SK-N-SH (cell line): ENCODE measurements around the gene CACNB3. TPM values are rescaled to one million over a fixed set of nuclear protein-coding genes. Genes with fewer than 3 reads are reported as not detected.
A peak's percentile ranks its signal among the peaks of the same experiment; 100 is the strongest.

Experiments used
- CTCF ChIA-PET: fragments of 300-600, 350-600 bp; formaldehyde crosslinking; extraction: SDS; loops from one replicate; lab custom pipeline; 2021; lab: Yijun Ruan, JAX
- POLR2A ChIA-PET: fragments of 350-600 bp; sonication (Branson Sonifier 250); formaldehyde crosslinking; extraction: SDS; loops from one replicate; lab custom pipeline; 2020; ENCODE audit warnings: antibody characterized with exemption, inconsistent platforms; lab: Yijun Ruan, JAX
- DNase-seq: peaks from one replicate; pipeline ENCODE4 v3.0.0; 2012
- H2AFZ ChIP-seq: fragments of 200-600 bp; sonication (generic); 2 replicates; pipeline ENCODE4 v1.8.1; 2016; ENCODE audit warnings: antibody characterized with exemption, mild to moderate bottlenecking, low read depth
- H3F3A ChIP-seq: fragments of 200-600 bp; sonication (generic); replicated peaks from 2 replicates; pipeline ENCODE3; 2016; ENCODE audit warnings: antibody characterized with exemption, mild to moderate bottlenecking; ENCODE audit not compliant: insufficient read depth
- H3K27ac ChIP-seq, 2 experiments: fragments of 200-500 bp in 1 of 2; fragments of 200-600 bp in 1 of 2; sonication (Bioruptor generic) in 1 of 2; sonication (generic), shearing (Covaris generic) in 1 of 2; 2 replicates each; pipeline versions ENCODE4 v1.5.1 to v1.6.1; 2014 to 2016; ENCODE audit warnings: low read depth in 2 of 2, inconsistent platforms in 1 of 2, low read length in 1 of 2, mild to moderate bottlenecking in 1 of 2, mixed read lengths in 1 of 2
- H3K27me3 ChIP-seq: fragments of 200-600 bp; sonication (generic), shearing (Covaris generic); 2 replicates; pipeline ENCODE4 v1.6.1; 2016; ENCODE audit warnings: mixed run types; ENCODE audit not compliant: insufficient read depth
- H3K36me3 ChIP-seq, 2 experiments: fragments of 200-500 bp in 1 of 2; fragments of 200-600 bp in 1 of 2; sonication (Bioruptor generic) in 1 of 2; sonication (generic) in 1 of 2; replicated peaks in 1 of 2; 2 replicates each; pipeline versions ENCODE3 to v1.5.1; 2014 to 2016; ENCODE audit warnings: low read length in 1 of 2, mild to moderate bottlenecking in 1 of 2; ENCODE audit not compliant: insufficient read depth in 2 of 2, control insufficient read depth in 1 of 2
- H3K4me1 ChIP-seq, 2 experiments: fragments of 200-500 bp in 1 of 2; fragments of 200-600 bp in 1 of 2; sonication (Bioruptor generic) in 1 of 2; sonication (generic), shearing (Covaris generic) in 1 of 2; 2 replicates each; pipeline versions ENCODE4 v1.5.1 to v1.6.1; 2014 to 2016; ENCODE audit warnings: low read depth in 1 of 2, low read length in 1 of 2, mixed run types in 1 of 2; ENCODE audit not compliant: insufficient read depth in 2 of 2, control insufficient read depth in 1 of 2
- H3K4me2 ChIP-seq: fragments of 200-600 bp; sonication (generic), shearing (Covaris generic); 2 replicates; pipeline ENCODE4 v1.6.1; 2017; ENCODE audit warnings: mixed run types
- H3K4me3 ChIP-seq, 2 experiments: fragments of 200-500 bp in 1 of 2; fragments of 200-600 bp in 1 of 2; sonication (Bioruptor generic) in 1 of 2; sonication (generic), shearing (Covaris generic) in 1 of 2; 2 replicates each; pipeline versions ENCODE4 v1.5.1 to v1.8.1; 2014 to 2016; ENCODE audit warnings: low read depth in 2 of 2, inconsistent platforms in 1 of 2, low read length in 1 of 2, mild to moderate bottlenecking in 1 of 2, mixed read lengths in 1 of 2, moderate library complexity in 1 of 2
- H3K79me2 ChIP-seq: fragments of 200-600 bp; sonication (generic); 2 replicates; pipeline ENCODE4 v1.8.1; 2017; ENCODE audit warnings: mild to moderate bottlenecking; ENCODE audit not compliant: insufficient read depth
- H3K9ac ChIP-seq: fragments of 200-600 bp; sonication (generic); 2 replicates; pipeline ENCODE4 v1.6.1; 2017; ENCODE audit warnings: mixed run types
- H3K9me2 ChIP-seq: fragments of 200-600 bp; sonication (generic); 2 replicates; pipeline ENCODE4 v1.6.1; 2017; ENCODE audit warnings: mixed run types
- H3K9me3 ChIP-seq: fragments of 200-600 bp; sonication (generic); 2 replicates; pipeline ENCODE4 v1.6.1; 2017; ENCODE audit warnings: mixed run types, mild to moderate bottlenecking, moderate library complexity
- H4K20me1 ChIP-seq: fragments of 200-600 bp; sonication (generic); 2 replicates; pipeline ENCODE4 v1.6.1; 2017; ENCODE audit warnings: mild to moderate bottlenecking, mixed run types; ENCODE audit not compliant: insufficient read depth
- CHD2 ChIP-seq: fragments of 150-350 bp; IDR thresholded peaks from 2 replicates; pipeline ENCODE4 v1.6.1; 2018; ENCODE audit warnings: low read length; ENCODE audit not compliant: partially characterized antibody
- GABPA ChIP-seq: IDR thresholded peaks from 2 replicates; pipeline ENCODE4 v1.4.0; 2012; ENCODE audit warnings: low read depth, mild to moderate bottlenecking
- POLR2AphosphoS5 ChIP-seq: IDR thresholded peaks from 2 replicates; pipeline ENCODE4 v1.6.1; 2012; ENCODE audit warnings: low read depth, low read length
- SMC3 ChIP-seq: IDR thresholded peaks from 2 replicates; pipeline ENCODE4 v1.6.1; 2012; ENCODE audit warnings: low read depth, low read length, improper control_type of control experiment
- USF1 ChIP-seq: IDR thresholded peaks from 2 replicates; pipeline ENCODE4 v1.4.0; 2012; ENCODE audit warnings: low read depth, borderline replicate concordance
- WGBS: methylation state at CpG from one replicate; pipeline ENCODE4 v1.1.6; 2017; ENCODE audit warnings: low lambda C conversion rate; 5-methylcytosine and 5-hydroxymethylcytosine counted together
- polyA plus RNA-seq, 3 experiments: library from polyadenylated mRNA; depleted of rRNA; stranded (reverse); fragments of >200 nt; gene quantifications; 2 replicates each; pipeline ENCODE4 v1.2.3, GENCODE V29; 2012
- TF ChIP-seq, protein P1 (sequence below): fragments of 150-350 bp; IDR thresholded peaks from 2 replicates; pipeline ENCODE4 v1.6.1; 2017; ENCODE audit warnings: antibody characterized with exemption, low read length, low read depth, borderline replicate concordance
- TF ChIP-seq, protein P2 (sequence below): IDR thresholded peaks from 2 replicates; pipeline ENCODE4; 2012
- TF ChIP-seq, protein P3 (sequence below): fragments of 200-600 bp; sonication (generic); IDR thresholded peaks from 2 replicates; pipeline ENCODE4 v1.6.1; 2017; ENCODE audit warnings: antibody characterized with exemption, mild to moderate bottlenecking, moderate library complexity

The CACNB3 gene
- polyA plus RNA-seq, 1 of the 3 experiments (the other 2 are of a cell fraction), result 34.6 TPM

DNA sequence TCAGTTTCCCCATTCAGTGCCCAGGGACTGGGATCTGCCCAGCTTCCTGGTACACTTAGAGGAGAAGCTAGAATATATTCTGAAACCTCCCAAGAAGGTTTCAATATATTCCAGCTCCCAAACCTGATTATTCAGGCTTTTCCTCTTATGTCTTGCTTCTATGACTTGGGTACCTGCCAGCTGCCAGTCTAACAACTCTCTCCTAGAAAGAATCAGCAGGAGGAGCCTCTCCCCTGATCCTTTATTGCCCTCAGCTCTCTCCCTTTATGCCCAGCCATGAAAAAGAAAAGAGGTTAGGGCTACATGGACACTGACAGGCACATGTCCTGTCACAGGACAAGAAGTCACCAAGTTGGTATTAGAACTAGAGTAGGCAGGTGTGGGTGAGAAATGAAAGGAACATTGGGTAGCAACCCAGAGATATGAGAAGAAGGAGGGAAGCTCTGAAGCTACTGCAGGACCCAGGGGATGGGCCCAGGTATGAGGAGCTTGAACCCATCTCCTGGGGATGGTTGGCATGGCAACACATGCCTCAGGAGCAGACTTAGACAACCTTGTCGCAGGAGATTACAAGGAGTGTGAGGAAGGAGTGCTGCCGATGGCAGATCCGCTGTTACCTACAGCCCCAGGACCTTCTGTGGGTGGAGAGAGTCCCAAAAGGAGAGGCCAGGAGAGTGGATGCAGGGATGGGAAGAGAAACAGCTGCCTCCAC, 2.0 kb upstream of the CACNB3 start (continued):
- TF ChIP-seq, protein P1, sequence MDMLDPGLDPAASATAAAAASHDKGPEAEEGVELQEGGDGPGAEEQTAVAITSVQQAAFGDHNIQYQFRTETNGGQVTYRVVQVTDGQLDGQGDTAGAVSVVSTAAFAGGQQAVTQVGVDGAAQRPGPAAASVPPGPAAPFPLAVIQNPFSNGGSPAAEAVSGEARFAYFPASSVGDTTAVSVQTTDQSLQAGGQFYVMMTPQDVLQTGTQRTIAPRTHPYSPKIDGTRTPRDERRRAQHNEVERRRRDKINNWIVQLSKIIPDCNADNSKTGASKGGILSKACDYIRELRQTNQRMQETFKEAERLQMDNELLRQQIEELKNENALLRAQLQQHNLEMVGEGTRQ, result no peak
- TF ChIP-seq, protein P2, sequence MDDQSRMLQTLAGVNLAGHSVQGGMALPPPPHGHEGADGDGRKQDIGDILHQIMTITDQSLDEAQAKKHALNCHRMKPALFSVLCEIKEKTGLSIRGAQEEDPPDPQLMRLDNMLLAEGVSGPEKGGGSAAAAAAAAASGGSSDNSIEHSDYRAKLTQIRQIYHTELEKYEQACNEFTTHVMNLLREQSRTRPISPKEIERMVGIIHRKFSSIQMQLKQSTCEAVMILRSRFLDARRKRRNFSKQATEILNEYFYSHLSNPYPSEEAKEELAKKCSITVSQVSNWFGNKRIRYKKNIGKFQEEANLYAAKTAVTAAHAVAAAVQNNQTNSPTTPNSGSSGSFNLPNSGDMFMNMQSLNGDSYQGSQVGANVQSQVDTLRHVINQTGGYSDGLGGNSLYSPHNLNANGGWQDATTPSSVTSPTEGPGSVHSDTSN, result no peak
- TF ChIP-seq GABPA, result no peak
- no peak for TF ChIP-seq USF1
- TF ChIP-seq SMC3, result no peak
- TF ChIP-seq POLR2AphosphoS5, result no peak

DNA sequence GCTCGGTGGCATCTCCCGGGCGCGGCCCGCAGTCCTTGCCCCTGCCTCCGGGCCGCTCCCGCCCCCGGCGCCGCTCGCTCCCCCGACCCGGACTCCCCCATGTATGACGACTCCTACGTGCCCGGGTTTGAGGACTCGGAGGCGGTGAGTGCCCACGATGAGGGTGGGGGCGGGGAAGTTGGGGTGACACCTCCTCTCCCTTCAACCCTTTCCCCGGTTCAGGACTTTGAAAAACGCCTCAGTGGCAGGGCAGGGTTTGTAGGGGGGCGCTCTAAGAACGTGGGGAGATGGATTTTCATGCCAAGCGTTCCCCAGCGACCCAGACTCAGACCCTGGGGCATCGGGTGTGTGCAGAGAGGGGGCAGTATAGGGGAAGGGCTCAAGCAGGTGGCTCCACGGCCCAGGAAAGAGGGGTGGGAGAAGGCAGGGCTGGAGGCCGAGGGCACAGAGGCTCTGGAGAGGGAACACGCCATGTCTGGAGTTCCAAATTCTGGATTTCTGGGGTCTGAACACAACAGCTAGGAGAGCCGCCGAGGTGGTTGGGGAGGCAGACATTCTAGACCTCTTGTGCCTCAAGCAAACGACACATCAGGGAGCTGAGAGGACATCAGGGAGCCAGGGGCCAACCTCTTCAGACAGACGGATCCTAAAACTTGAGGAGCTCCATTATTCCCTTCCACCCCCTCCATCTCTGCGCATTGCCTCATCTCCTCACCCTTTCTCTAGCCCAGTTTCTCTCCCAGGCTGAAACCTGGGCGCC, 715 bp downstream of the CACNB3 start:
- Histone ChIP-seq H3F3A (peaks cover 4% of the 10 kb centered on the region), H3K9me2 (no peaks in the 10 kb centered on the region), H3K27ac (peak overlapping the region in 1 of 2 experiments; percentile 78; a peak in 2 of 4 replicates), H3K36me3 (peaks cover 0 to 18% of the 10 kb centered on the region in 2 experiments), H3K27me3 (no peaks in the 10 kb centered on the region), H3K4me2 (peak overlapping the region; percentile 97), H4K20me1 (peaks cover 2% of the 10 kb centered on the region; the same call in 1 of the 2 replicates), H3K9ac (peak overlapping the region; percentile 73), H3K4me1 (peaks cover 18 to 44% of the 10 kb centered on the region in 2 experiments; a peak in 3 of 4 replicates), H2AFZ (peak overlapping the region; percentile 89), H3K9me3 (no peaks in the 10 kb centered on the region), H3K79me2 (peaks cover 22% of the 10 kb centered on the region), H3K4me3 (peak overlapping the region; percentile 61 to 88)
- ChIA-PET POLR2A (interaction anchor here (1.3 to 1.5 kb wide), 2 partner anchors 8 to 10 kb away, joined by 3 read pairs; no protein-coding TSS in a partner anchor), CTCF (interaction anchor here (0.9 to 2.2 kb wide), 9 partner anchors 8 to 79 kb away, joined by 3 to 13 read pairs (median 3); partner anchors contain the start of genes DDX23 and RND1)
- TF ChIP-seq, protein P3, sequence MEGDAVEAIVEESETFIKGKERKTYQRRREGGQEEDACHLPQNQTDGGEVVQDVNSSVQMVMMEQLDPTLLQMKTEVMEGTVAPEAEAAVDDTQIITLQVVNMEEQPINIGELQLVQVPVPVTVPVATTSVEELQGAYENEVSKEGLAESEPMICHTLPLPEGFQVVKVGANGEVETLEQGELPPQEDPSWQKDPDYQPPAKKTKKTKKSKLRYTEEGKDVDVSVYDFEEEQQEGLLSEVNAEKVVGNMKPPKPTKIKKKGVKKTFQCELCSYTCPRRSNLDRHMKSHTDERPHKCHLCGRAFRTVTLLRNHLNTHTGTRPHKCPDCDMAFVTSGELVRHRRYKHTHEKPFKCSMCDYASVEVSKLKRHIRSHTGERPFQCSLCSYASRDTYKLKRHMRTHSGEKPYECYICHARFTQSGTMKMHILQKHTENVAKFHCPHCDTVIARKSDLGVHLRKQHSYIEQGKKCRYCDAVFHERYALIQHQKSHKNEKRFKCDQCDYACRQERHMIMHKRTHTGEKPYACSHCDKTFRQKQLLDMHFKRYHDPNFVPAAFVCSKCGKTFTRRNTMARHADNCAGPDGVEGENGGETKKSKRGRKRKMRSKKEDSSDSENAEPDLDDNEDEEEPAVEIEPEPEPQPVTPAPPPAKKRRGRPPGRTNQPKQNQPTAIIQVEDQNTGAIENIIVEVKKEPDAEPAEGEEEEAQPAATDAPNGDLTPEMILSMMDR, result peak; percentile 44
- no peak for TF ChIP-seq CHD2
- WGBS, result 40% methylated on average over 20 of the region's 37 CpGs
- DNase-seq, result no peak
